Tibial nerve (tissue), 4 donors: Measurements from ENCODE around the gene PLCB1.

ENCODE experiments used
- EP300 ChIP-seq, 2 donors: sonication (generic); formaldehyde crosslinking; IDR thresholded peaks; one replicate each; pipeline ENCODE4 v1.6.1; 2017; ENCODE audit warnings: antibody characterized with exemption in 2 of 2, mild to moderate bottlenecking in 1 of 2
- POLR2A ChIP-seq, 2 donors: fragments of 450-650 bp; IDR thresholded peaks; one replicate each; pipeline ENCODE4 v1.6.1; 2017; ENCODE audit warnings: antibody characterized with exemption in 2 of 2, mild to moderate bottlenecking in 2 of 2, moderate library complexity in 2 of 2
- TF ChIP-seq, protein P1 (sequence below), 5 experiments: fragments of 200-600 bp in 3 of 5; fragments of 450-650 bp in 2 of 5; sonication (generic) in 3 of 5; IDR thresholded peaks; one replicate each; pipeline ENCODE4 v1.5.1; 2016 to 2019; ENCODE audit warnings: antibody characterized with exemption in 5 of 5, mild to moderate bottlenecking in 3 of 5, moderate library complexity in 2 of 5

DNA sequence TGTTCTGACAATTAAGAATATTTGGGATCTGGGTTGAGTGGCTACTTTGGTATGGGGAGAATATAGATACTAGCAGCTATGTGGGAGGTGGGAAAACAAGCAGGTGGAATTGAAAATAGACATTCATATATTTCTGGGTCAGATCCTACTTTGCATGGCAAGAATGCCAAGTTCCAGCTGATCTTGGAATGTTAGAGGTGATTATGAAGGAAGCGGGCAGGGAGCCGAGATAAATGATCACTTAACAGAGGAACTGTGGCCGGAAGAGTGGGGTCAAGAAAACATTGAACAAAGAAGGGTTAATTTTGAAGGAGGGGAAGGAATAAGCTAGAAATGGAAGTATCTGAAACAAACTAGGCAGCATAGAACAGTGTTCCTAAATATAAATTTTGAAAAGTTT lies 15.4 kb downstream of the PLCB1 start:
- TF ChIP-seq, protein P1, sequence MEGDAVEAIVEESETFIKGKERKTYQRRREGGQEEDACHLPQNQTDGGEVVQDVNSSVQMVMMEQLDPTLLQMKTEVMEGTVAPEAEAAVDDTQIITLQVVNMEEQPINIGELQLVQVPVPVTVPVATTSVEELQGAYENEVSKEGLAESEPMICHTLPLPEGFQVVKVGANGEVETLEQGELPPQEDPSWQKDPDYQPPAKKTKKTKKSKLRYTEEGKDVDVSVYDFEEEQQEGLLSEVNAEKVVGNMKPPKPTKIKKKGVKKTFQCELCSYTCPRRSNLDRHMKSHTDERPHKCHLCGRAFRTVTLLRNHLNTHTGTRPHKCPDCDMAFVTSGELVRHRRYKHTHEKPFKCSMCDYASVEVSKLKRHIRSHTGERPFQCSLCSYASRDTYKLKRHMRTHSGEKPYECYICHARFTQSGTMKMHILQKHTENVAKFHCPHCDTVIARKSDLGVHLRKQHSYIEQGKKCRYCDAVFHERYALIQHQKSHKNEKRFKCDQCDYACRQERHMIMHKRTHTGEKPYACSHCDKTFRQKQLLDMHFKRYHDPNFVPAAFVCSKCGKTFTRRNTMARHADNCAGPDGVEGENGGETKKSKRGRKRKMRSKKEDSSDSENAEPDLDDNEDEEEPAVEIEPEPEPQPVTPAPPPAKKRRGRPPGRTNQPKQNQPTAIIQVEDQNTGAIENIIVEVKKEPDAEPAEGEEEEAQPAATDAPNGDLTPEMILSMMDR (IDR thresholded peaks at IDR 0.05), result no peak
- TF ChIP-seq POLR2A (IDR thresholded peaks at IDR 0.05) (no peak), EP300 (IDR thresholded peaks at IDR 0.05) (no peak)
